Epithelial cell of alveolus of lung (primary cell): ENCODE data around the gene LRRTM4. TPM values are rescaled to one million over a fixed set of nuclear protein-coding genes. Genes with fewer than 3 reads are reported as not detected.

Experiments used
- total RNA-seq: library from RNA; depleted of rRNA; stranded (reverse); fragments of >200 nt; gene quantifications from 2 replicates; pipeline ENCODE4 v1.2.1, GENCODE V29; 2015

LRRTM4 gene
- total RNA-seq = not detected in 2 replicates

GRCh38 chr2:77521931-77522470, at the start of gene LRRTM4:
TSS of gene LRRTM4 (minus strand) at chr2:77522376.

